DND-41 (cell line): ENCODE results near the gene MGAT4B.
A peak's percentile ranks its signal among the peaks of the same experiment; 100 is the strongest.

ENCODE experiments used
- EZH2 ChIP-seq: IDR thresholded peaks from 3 replicates; pipeline ENCODE4 v1.6.1; 2012; ENCODE audit warnings: borderline replicate concordance, low read depth, mild to moderate bottlenecking, moderate library complexity, low read length, inconsistent platforms; ENCODE audit not compliant: severe bottlenecking
- TF ChIP-seq, protein P1 (sequence below): IDR thresholded peaks from 2 replicates; pipeline ENCODE4 v1.5.1; 2012; ENCODE audit warnings: borderline replicate concordance, low read length, moderate library complexity, mild to moderate bottlenecking; ENCODE audit not compliant: poor library complexity, severe bottlenecking; ENCODE audit errors: extremely low read depth

DNA sequence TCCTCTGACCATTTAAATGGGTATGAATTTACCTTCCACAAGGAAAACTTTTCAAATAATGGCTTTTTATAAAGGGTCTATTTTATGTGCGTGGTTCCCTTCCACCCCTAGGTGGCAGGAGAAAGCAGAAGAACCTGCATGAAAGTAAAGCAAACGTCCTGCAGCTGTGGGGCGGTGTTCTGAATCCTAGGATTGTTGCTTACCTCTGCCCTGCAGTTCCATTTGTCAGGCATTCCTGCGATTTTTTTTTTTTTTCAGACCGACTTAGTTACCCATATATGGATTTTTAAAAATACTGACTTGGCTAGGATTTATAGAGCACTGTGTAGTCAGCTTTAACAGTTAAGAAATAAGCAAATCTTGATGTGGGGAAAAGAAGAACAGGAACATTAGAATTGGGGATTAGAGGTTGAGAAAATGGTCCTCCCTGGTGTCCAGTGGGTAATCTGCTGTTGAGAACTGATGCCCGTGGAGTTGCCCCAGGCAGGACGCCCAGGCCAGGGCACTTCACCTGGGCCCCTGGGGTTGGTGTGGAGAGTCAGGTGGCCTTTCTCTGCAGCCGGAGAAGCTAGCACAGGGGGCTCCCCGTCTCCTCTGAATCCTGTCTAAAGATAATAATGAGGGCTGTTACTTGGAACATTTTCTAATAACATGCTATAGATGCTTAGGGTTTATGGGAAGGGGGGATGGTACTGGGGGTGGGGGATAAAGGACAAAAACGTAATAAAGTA is 43.3 kb downstream of the MGAT4B start:
- TF ChIP-seq, protein P1, sequence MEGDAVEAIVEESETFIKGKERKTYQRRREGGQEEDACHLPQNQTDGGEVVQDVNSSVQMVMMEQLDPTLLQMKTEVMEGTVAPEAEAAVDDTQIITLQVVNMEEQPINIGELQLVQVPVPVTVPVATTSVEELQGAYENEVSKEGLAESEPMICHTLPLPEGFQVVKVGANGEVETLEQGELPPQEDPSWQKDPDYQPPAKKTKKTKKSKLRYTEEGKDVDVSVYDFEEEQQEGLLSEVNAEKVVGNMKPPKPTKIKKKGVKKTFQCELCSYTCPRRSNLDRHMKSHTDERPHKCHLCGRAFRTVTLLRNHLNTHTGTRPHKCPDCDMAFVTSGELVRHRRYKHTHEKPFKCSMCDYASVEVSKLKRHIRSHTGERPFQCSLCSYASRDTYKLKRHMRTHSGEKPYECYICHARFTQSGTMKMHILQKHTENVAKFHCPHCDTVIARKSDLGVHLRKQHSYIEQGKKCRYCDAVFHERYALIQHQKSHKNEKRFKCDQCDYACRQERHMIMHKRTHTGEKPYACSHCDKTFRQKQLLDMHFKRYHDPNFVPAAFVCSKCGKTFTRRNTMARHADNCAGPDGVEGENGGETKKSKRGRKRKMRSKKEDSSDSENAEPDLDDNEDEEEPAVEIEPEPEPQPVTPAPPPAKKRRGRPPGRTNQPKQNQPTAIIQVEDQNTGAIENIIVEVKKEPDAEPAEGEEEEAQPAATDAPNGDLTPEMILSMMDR = peak; percentile 90
- no peak for TF ChIP-seq EZH2
